Measurements from ENCODE around the gene ARHGAP26.
A peak's percentile ranks its signal among the peaks of the same experiment; 100 is the strongest.

The ARHGAP26 gene

GRCh38 chr5:143120460-143121134 lies 350.4 kb downstream of the ARHGAP26 start:
- H3K9ac ChIP-seq (ENCODE audit: low read length in 5 of 5), result no peak overlapping the region
- no peaks in the 10 kb centered on the region for H3K27me3 ChIP-seq (ENCODE audit: control insufficient read depth in 5 of 5, insufficient read depth in 4 of 5, low read length in 5 of 5)
- H3K36me3 ChIP-seq (ENCODE audit: control insufficient read depth in 5 of 5, insufficient read depth in 5 of 5, low read length in 5 of 5), result no peaks in the 10 kb centered on the region
- no peaks in the 10 kb centered on the region for H3K9me3 ChIP-seq (ENCODE audit: control insufficient read depth in 5 of 5, low read length in 5 of 5)
- no peak overlapping the region for H3K27ac ChIP-seq (ENCODE audit: low read depth, low read length)
- H3K4me1 ChIP-seq (ENCODE audit: control insufficient read depth in 5 of 5, insufficient read depth in 5 of 5, low read length in 5 of 5), result peaks cover 0 to 10% (median 0%) of the 10 kb centered on the region in 5 donors
- H3K4me3 ChIP-seq (ENCODE audit: low read depth in 1 of 5, low read length in 5 of 5), result no peak overlapping the region

GRCh38 chr5:143121135-143121475 lies 350.9 kb downstream of the ARHGAP26 start:
- Histone ChIP-seq H3K27ac (ENCODE audit: low read depth, low read length) (no peak overlapping the region), H3K4me1 (ENCODE audit: control insufficient read depth in 5 of 5, insufficient read depth in 5 of 5, low read length in 5 of 5) (peaks cover 0 to 15% (median 3%) of the 10 kb centered on the region in 5 donors), H3K9me3 (ENCODE audit: control insufficient read depth in 5 of 5, low read length in 5 of 5) (no peaks in the 10 kb centered on the region), H3K4me3 (ENCODE audit: low read depth in 1 of 5, low read length in 5 of 5) (no peak overlapping the region), H3K36me3 (ENCODE audit: control insufficient read depth in 5 of 5, insufficient read depth in 5 of 5, low read length in 5 of 5) (no peaks in the 10 kb centered on the region), H3K9ac (ENCODE audit: low read length in 5 of 5) (no peak overlapping the region), H3K27me3 (ENCODE audit: control insufficient read depth in 5 of 5, insufficient read depth in 4 of 5, low read length in 5 of 5) (no peaks in the 10 kb centered on the region)

- Histone ChIP-seq H3K27ac (ENCODE audit: low read depth, low read length) (no peak overlapping the region), H3K9ac (ENCODE audit: low read length in 5 of 5) (no peak overlapping the region), H3K9me3 (ENCODE audit: control insufficient read depth in 5 of 5, low read length in 5 of 5) (no peaks in the 10 kb centered on the region), H3K27me3 (ENCODE audit: control insufficient read depth in 5 of 5, insufficient read depth in 4 of 5, low read length in 5 of 5) (no peaks in the 10 kb centered on the region), H3K36me3 (ENCODE audit: control insufficient read depth in 5 of 5, insufficient read depth in 5 of 5, low read length in 5 of 5) (no peaks in the 10 kb centered on the region), H3K4me3 (ENCODE audit: low read depth in 1 of 5, low read length in 5 of 5) (no peak overlapping the region), H3K4me1 (ENCODE audit: control insufficient read depth in 5 of 5, insufficient read depth in 5 of 5, low read length in 5 of 5) (peaks cover 0 to 27% (median 16%) of the 10 kb centered on the region in 5 donors)
Observed at GRCh38 chr5:143124593-143124992, 354.4 kb downstream of the ARHGAP26 start.

- no peak overlapping the region for H3K27ac ChIP-seq (ENCODE audit: low read depth, low read length)
- H3K4me1 ChIP-seq (ENCODE audit: control insufficient read depth in 5 of 5, insufficient read depth in 5 of 5, low read length in 5 of 5), result peaks cover 0 to 38% (median 22%) of the 10 kb centered on the region in 5 donors
- H3K4me3 ChIP-seq (ENCODE audit: low read depth in 1 of 5, low read length in 5 of 5), result no peak overlapping the region
- no peak overlapping the region for H3K9ac ChIP-seq (ENCODE audit: low read length in 5 of 5)
- H3K9me3 ChIP-seq (ENCODE audit: control insufficient read depth in 5 of 5, low read length in 5 of 5), result no peaks in the 10 kb centered on the region
- H3K36me3 ChIP-seq (ENCODE audit: control insufficient read depth in 5 of 5, insufficient read depth in 5 of 5, low read length in 5 of 5), result no peaks in the 10 kb centered on the region
- H3K27me3 ChIP-seq (ENCODE audit: control insufficient read depth in 5 of 5, insufficient read depth in 4 of 5, low read length in 5 of 5), result no peaks in the 10 kb centered on the region
Observed at GRCh38 chr5:143126174-143127019, 356.2 kb downstream of the ARHGAP26 start.

- H3K9ac ChIP-seq (ENCODE audit: low read length in 5 of 5), result no peak overlapping the region
- H3K4me3 ChIP-seq (ENCODE audit: low read depth in 1 of 5, low read length in 5 of 5), result no peak overlapping the region
- peaks cover 0 to 43% (median 28%) of the 10 kb centered on the region in 5 donors for H3K4me1 ChIP-seq (ENCODE audit: control insufficient read depth in 5 of 5, insufficient read depth in 5 of 5, low read length in 5 of 5)
- H3K36me3 ChIP-seq (ENCODE audit: control insufficient read depth in 5 of 5, insufficient read depth in 5 of 5, low read length in 5 of 5), result no peaks in the 10 kb centered on the region
- H3K27ac ChIP-seq (ENCODE audit: low read depth, low read length), result peak overlapping the region; percentile 4
- no peaks in the 10 kb centered on the region for H3K9me3 ChIP-seq (ENCODE audit: control insufficient read depth in 5 of 5, low read length in 5 of 5)
- H3K27me3 ChIP-seq (ENCODE audit: control insufficient read depth in 5 of 5, insufficient read depth in 4 of 5, low read length in 5 of 5), result no peaks in the 10 kb centered on the region
Observed at GRCh38 chr5:143128412-143129071, 358.4 kb downstream of the ARHGAP26 start.

- Histone ChIP-seq H3K27me3 (ENCODE audit: control insufficient read depth in 5 of 5, insufficient read depth in 4 of 5, low read length in 5 of 5) (no peaks in the 10 kb centered on the region), H3K27ac (ENCODE audit: low read depth, low read length) (no peak overlapping the region)
Observed at GRCh38 chr5:143129203-143129602, 359.0 kb downstream of the ARHGAP26 start.

GRCh38 chr5:143129910-143130612 lies 359.9 kb downstream of the ARHGAP26 start:
- peaks cover 2 to 12% (median 4%) of the 10 kb centered on the region in 5 donors for H3K36me3 ChIP-seq (ENCODE audit: control insufficient read depth in 5 of 5, insufficient read depth in 5 of 5, low read length in 5 of 5)
- H3K4me3 ChIP-seq (ENCODE audit: low read depth in 1 of 5, low read length in 5 of 5), result no peak overlapping the region
- no peaks in the 10 kb centered on the region for H3K9me3 ChIP-seq (ENCODE audit: control insufficient read depth in 5 of 5, low read length in 5 of 5)
- H3K9ac ChIP-seq (ENCODE audit: low read length in 5 of 5), result no peak overlapping the region
- no peak overlapping the region for H3K27ac ChIP-seq (ENCODE audit: low read depth, low read length)
- peaks cover 2 to 52% (median 33%) of the 10 kb centered on the region in 5 donors for H3K4me1 ChIP-seq (ENCODE audit: control insufficient read depth in 5 of 5, insufficient read depth in 5 of 5, low read length in 5 of 5)
- H3K27me3 ChIP-seq (ENCODE audit: control insufficient read depth in 5 of 5, insufficient read depth in 4 of 5, low read length in 5 of 5), result no peaks in the 10 kb centered on the region

More at GRCh38 chr5:143129203-143129602, 359.0 kb downstream of the ARHGAP26 start:
- no peak overlapping the region for H3K9ac ChIP-seq (ENCODE audit: low read length in 5 of 5)
- H3K4me3 ChIP-seq (ENCODE audit: low read depth in 1 of 5, low read length in 5 of 5), result no peak overlapping the region
- no peaks in the 10 kb centered on the region for H3K9me3 ChIP-seq (ENCODE audit: control insufficient read depth in 5 of 5, low read length in 5 of 5)
- peaks cover 0 to 4% (median 1%) of the 10 kb centered on the region in 5 donors for H3K36me3 ChIP-seq (ENCODE audit: control insufficient read depth in 5 of 5, insufficient read depth in 5 of 5, low read length in 5 of 5)
- H3K4me1 ChIP-seq (ENCODE audit: control insufficient read depth in 5 of 5, insufficient read depth in 5 of 5, low read length in 5 of 5), result peaks cover 2 to 50% (median 33%) of the 10 kb centered on the region in 5 donors

GRCh38 chr5:143130613-143131305 lies 360.6 kb downstream of the ARHGAP26 start:
- Histone ChIP-seq H3K36me3 (ENCODE audit: control insufficient read depth in 5 of 5, insufficient read depth in 5 of 5, low read length in 5 of 5) (peaks cover 2 to 14% (median 5%) of the 10 kb centered on the region in 5 donors), H3K4me3 (ENCODE audit: low read depth in 1 of 5, low read length in 5 of 5) (no peak overlapping the region)

GRCh38 chr5:143131972-143132371 lies 361.8 kb downstream of the ARHGAP26 start:
- Histone ChIP-seq H3K36me3 (ENCODE audit: control insufficient read depth in 5 of 5, insufficient read depth in 5 of 5, low read length in 5 of 5) (peaks cover 2 to 17% (median 5%) of the 10 kb centered on the region in 5 donors), H3K9ac (ENCODE audit: low read length in 5 of 5) (no peak overlapping the region), H3K27me3 (ENCODE audit: control insufficient read depth in 5 of 5, insufficient read depth in 4 of 5, low read length in 5 of 5) (no peaks in the 10 kb centered on the region), H3K4me1 (ENCODE audit: control insufficient read depth in 5 of 5, insufficient read depth in 5 of 5, low read length in 5 of 5) (peaks cover 2 to 44% (median 24%) of the 10 kb centered on the region in 5 donors), H3K9me3 (ENCODE audit: control insufficient read depth in 5 of 5, low read length in 5 of 5) (no peaks in the 10 kb centered on the region), H3K4me3 (ENCODE audit: low read depth in 1 of 5, low read length in 5 of 5) (no peak overlapping the region), H3K27ac (ENCODE audit: low read depth, low read length) (no peak overlapping the region)

More at GRCh38 chr5:143130613-143131305, 360.6 kb downstream of the ARHGAP26 start:
- Histone ChIP-seq H3K9me3 (ENCODE audit: control insufficient read depth in 5 of 5, low read length in 5 of 5) (no peaks in the 10 kb centered on the region), H3K9ac (ENCODE audit: low read length in 5 of 5) (no peak overlapping the region), H3K27me3 (ENCODE audit: control insufficient read depth in 5 of 5, insufficient read depth in 4 of 5, low read length in 5 of 5) (no peaks in the 10 kb centered on the region), H3K4me1 (ENCODE audit: control insufficient read depth in 5 of 5, insufficient read depth in 5 of 5, low read length in 5 of 5) (peaks cover 2 to 52% (median 32%) of the 10 kb centered on the region in 5 donors), H3K27ac (ENCODE audit: low read depth, low read length) (no peak overlapping the region)
